Measurements from ENCODE around the gene KRT7.

KRT7 gene

DNA sequence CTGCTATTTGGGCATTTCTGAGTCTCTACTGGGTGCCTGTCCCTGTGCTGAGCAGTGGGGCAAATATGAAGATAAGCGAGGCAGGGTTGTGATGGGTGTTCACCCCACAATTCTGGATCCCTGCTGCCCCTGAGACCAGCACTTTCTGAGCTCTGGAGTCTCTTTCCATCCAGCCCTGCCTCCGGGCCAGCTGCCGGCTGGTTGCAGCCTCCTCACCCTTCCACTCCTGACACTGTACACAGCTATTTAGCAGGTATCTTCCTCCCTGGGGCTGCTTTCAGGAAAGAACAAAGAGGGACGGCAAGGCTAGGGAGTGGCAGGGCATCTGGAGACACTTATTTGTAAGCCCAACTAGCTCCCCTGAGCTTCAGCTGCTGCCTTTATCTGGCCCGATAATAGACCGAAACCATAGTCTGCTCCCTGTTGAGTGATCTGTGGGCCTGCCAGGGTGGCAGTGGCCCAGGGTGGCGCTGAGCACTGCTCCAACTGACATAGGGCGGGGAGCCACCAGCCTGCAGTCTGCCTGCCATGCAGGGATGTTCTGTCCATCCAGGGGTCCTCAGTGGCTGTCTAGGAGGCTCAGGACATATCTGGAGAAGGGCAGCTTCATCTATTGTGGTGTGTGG is 33.6 kb upstream of the KRT7 start:
- Histone ChIP-seq H3K9ac (ENCODE audit: low read depth in 1 of 2, low read length in 2 of 2) (no peak overlapping the region), H3K36me3 (ENCODE audit: control insufficient read depth in 2 of 2, insufficient read depth in 2 of 2, low read length in 2 of 2) (no peaks in the 10 kb centered on the region), H3K4me1 (ENCODE audit: control insufficient read depth in 2 of 2, insufficient read depth in 2 of 2, low read length in 2 of 2) (peaks cover 2 to 6% of the 10 kb centered on the region in 2 donors), H3K27me3 (ENCODE audit: control insufficient read depth in 2 of 2, insufficient read depth in 2 of 2, low read length in 2 of 2) (peaks cover 2 to 5% of the 10 kb centered on the region in 2 donors), H3K4me3 (ENCODE audit: low read length in 2 of 2) (no peak overlapping the region), H3K9me3 (ENCODE audit: control insufficient read depth in 2 of 2, low read length in 2 of 2) (no peaks in the 10 kb centered on the region), H3K27ac (ENCODE audit: low read depth in 2 of 2, low read length in 2 of 2) (no peak overlapping the region)

DNA sequence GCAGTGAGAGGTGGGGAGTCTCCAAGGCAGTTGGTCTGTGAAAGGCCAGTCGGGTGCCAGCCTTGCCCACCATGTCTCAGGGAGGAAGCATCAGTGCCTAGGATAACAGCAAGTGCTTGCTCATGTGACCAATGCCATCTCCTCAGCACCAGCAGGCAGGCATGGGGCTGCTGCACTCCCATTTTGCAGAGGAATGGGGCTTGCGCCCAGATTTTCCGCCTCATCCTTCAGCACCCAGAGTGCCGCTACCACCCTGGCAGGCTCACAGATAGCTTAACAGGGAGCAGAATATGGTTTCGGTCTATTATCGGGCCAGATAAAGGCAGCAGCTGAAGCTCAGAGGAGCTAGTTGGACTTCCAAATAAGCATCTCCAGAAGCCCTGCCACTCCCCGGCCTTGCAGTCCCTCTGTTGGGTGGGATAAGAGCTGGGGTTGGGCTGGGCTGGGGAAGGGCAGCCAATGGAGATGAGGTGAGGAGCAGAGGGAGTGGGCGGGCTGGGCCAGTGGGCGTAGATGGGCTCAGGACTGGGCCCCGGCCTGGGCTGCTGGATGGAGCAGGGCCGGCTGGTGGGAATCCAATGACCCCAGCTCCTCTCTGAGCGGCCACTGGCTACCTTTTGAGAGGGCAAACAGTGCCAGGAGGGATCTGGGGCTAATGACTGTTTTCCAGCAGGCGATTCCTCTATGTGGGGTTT is 32.8 kb upstream of the KRT7 start:
- Histone ChIP-seq H3K4me1 (ENCODE audit: control insufficient read depth in 2 of 2, insufficient read depth in 2 of 2, low read length in 2 of 2) (peaks cover 2 to 6% of the 10 kb centered on the region in 2 donors), H3K9ac (ENCODE audit: low read depth in 1 of 2, low read length in 2 of 2) (no peak overlapping the region), H3K4me3 (ENCODE audit: low read length in 2 of 2) (no peak overlapping the region), H3K27ac (ENCODE audit: low read depth in 2 of 2, low read length in 2 of 2) (no peak overlapping the region), H3K36me3 (ENCODE audit: control insufficient read depth in 2 of 2, insufficient read depth in 2 of 2, low read length in 2 of 2) (no peaks in the 10 kb centered on the region), H3K27me3 (ENCODE audit: control insufficient read depth in 2 of 2, insufficient read depth in 2 of 2, low read length in 2 of 2) (peaks cover 2 to 5% of the 10 kb centered on the region in 2 donors), H3K9me3 (ENCODE audit: control insufficient read depth in 2 of 2, low read length in 2 of 2) (no peaks in the 10 kb centered on the region)

- H3K4me3 ChIP-seq (ENCODE audit: low read length in 2 of 2): no peak overlapping the region
- H3K27ac ChIP-seq (ENCODE audit: low read depth in 2 of 2, low read length in 2 of 2): no peak overlapping the region
- H3K4me1 ChIP-seq (ENCODE audit: control insufficient read depth in 2 of 2, insufficient read depth in 2 of 2, low read length in 2 of 2): peaks cover 2 to 6% of the 10 kb centered on the region in 2 donors
- H3K36me3 ChIP-seq (ENCODE audit: control insufficient read depth in 2 of 2, insufficient read depth in 2 of 2, low read length in 2 of 2): no peaks in the 10 kb centered on the region
- no peak overlapping the region for H3K9ac ChIP-seq (ENCODE audit: low read depth in 1 of 2, low read length in 2 of 2)
- H3K27me3 ChIP-seq (ENCODE audit: control insufficient read depth in 2 of 2, insufficient read depth in 2 of 2, low read length in 2 of 2): peaks cover 2 to 5% of the 10 kb centered on the region in 2 donors
- H3K9me3 ChIP-seq (ENCODE audit: control insufficient read depth in 2 of 2, low read length in 2 of 2): no peaks in the 10 kb centered on the region
Observed at GRCh38 chr12:52200781-52201450, 32.1 kb upstream of the KRT7 start.

- H3K4me1 ChIP-seq (ENCODE audit: control insufficient read depth in 2 of 2, insufficient read depth in 2 of 2, low read length in 2 of 2): peaks cover 2 to 6% of the 10 kb centered on the region in 2 donors
Observed at GRCh38 chr12:52201451-52201839, 31.6 kb upstream of the KRT7 start.

GRCh38 chr12:52202361-52203078 is 30.5 kb upstream of the KRT7 start:
- H3K4me3 ChIP-seq (ENCODE audit: low read length in 2 of 2): no peak overlapping the region
- H3K9ac ChIP-seq (ENCODE audit: low read depth in 1 of 2, low read length in 2 of 2): no peak overlapping the region
- H3K36me3 ChIP-seq (ENCODE audit: control insufficient read depth in 2 of 2, insufficient read depth in 2 of 2, low read length in 2 of 2): no peaks in the 10 kb centered on the region
- peaks cover 2 to 6% of the 10 kb centered on the region in 2 donors for H3K4me1 ChIP-seq (ENCODE audit: control insufficient read depth in 2 of 2, insufficient read depth in 2 of 2, low read length in 2 of 2)
- no peaks in the 10 kb centered on the region for H3K9me3 ChIP-seq (ENCODE audit: control insufficient read depth in 2 of 2, low read length in 2 of 2)
- no peak overlapping the region for H3K27ac ChIP-seq (ENCODE audit: low read depth in 2 of 2, low read length in 2 of 2)
- peaks cover 2 to 5% of the 10 kb centered on the region in 2 donors for H3K27me3 ChIP-seq (ENCODE audit: control insufficient read depth in 2 of 2, insufficient read depth in 2 of 2, low read length in 2 of 2)

More at GRCh38 chr12:52201451-52201839, 31.6 kb upstream of the KRT7 start:
- Histone ChIP-seq H3K9ac (ENCODE audit: low read depth in 1 of 2, low read length in 2 of 2) (no peak overlapping the region), H3K9me3 (ENCODE audit: control insufficient read depth in 2 of 2, low read length in 2 of 2) (no peaks in the 10 kb centered on the region), H3K4me3 (ENCODE audit: low read length in 2 of 2) (no peak overlapping the region), H3K36me3 (ENCODE audit: control insufficient read depth in 2 of 2, insufficient read depth in 2 of 2, low read length in 2 of 2) (no peaks in the 10 kb centered on the region), H3K27ac (ENCODE audit: low read depth in 2 of 2, low read length in 2 of 2) (no peak overlapping the region), H3K27me3 (ENCODE audit: control insufficient read depth in 2 of 2, insufficient read depth in 2 of 2, low read length in 2 of 2) (peaks cover 2 to 5% of the 10 kb centered on the region in 2 donors)

- Histone ChIP-seq H3K9me3 (ENCODE audit: control insufficient read depth in 2 of 2, low read length in 2 of 2) (no peaks in the 10 kb centered on the region), H3K36me3 (ENCODE audit: control insufficient read depth in 2 of 2, insufficient read depth in 2 of 2, low read length in 2 of 2) (no peaks in the 10 kb centered on the region), H3K4me1 (ENCODE audit: control insufficient read depth in 2 of 2, insufficient read depth in 2 of 2, low read length in 2 of 2) (peaks cover 5 to 6% of the 10 kb centered on the region in 2 donors), H3K9ac (ENCODE audit: low read depth in 1 of 2, low read length in 2 of 2) (no peak overlapping the region), H3K4me3 (ENCODE audit: low read length in 2 of 2) (no peak overlapping the region), H3K27ac (ENCODE audit: low read depth in 2 of 2, low read length in 2 of 2) (no peak overlapping the region), H3K27me3 (ENCODE audit: control insufficient read depth in 2 of 2, insufficient read depth in 2 of 2, low read length in 2 of 2) (peaks cover 2 to 5% of the 10 kb centered on the region in 2 donors)
Observed at GRCh38 chr12:52203079-52203921, 29.7 kb upstream of the KRT7 start.

DNA sequence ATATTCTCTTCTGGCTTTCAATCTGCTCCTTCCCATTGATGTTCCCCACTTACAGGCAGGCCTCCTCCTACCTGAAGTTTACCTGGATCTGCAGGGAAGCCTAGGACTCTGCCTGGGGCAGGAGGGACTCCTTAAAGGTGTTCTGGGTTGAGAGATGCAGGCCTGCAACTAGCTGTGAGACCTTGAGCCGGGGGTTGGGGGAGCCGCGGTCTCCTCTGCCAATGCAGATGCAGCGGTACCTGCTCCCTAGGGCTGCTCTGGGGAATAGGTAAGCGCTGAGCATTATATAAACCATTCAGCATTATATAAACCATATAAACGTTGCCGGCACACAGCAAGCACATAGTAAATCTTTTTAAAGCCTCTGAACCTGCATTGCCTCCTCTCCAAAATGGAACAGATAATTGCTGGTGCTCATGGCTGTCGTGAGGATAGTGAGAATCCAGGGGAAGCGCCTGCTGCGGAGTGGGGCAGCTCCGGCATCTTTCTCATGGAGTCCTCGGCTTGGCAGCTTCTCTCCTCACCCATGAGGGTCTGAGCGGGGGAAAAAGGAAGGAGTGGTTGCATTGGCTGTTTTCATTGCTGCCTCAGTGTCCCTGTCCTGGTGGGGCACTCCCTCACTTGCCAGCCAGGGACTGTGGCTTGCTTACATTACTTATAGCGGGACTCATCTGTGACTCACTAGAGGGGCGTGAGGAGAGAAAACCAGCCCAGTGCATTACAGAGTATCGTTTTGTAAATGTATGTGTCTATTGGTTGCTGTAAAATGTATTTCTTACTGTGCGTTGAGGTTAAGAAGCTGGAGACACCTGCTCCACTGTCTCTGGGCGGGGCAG is 28.7 kb upstream of the KRT7 start:
- Histone ChIP-seq H3K36me3 (ENCODE audit: control insufficient read depth in 2 of 2, insufficient read depth in 2 of 2, low read length in 2 of 2) (no peaks in the 10 kb centered on the region), H3K4me1 (ENCODE audit: control insufficient read depth in 2 of 2, insufficient read depth in 2 of 2, low read length in 2 of 2) (peaks cover 5 to 6% of the 10 kb centered on the region in 2 donors), H3K9ac (ENCODE audit: low read depth in 1 of 2, low read length in 2 of 2) (no peak overlapping the region), H3K27ac (ENCODE audit: low read depth in 2 of 2, low read length in 2 of 2) (no peak overlapping the region), H3K27me3 (ENCODE audit: control insufficient read depth in 2 of 2, insufficient read depth in 2 of 2, low read length in 2 of 2) (peaks cover 2 to 5% of the 10 kb centered on the region in 2 donors), H3K9me3 (ENCODE audit: control insufficient read depth in 2 of 2, low read length in 2 of 2) (no peaks in the 10 kb centered on the region), H3K4me3 (ENCODE audit: low read length in 2 of 2) (no peak overlapping the region)

GRCh38 chr12:52204931-52205505 is 28.0 kb upstream of the KRT7 start:
- peaks cover 0 to 5% of the 10 kb centered on the region in 2 donors for H3K27me3 ChIP-seq (ENCODE audit: control insufficient read depth in 2 of 2, insufficient read depth in 2 of 2, low read length in 2 of 2)
- no peak overlapping the region for H3K9ac ChIP-seq (ENCODE audit: low read depth in 1 of 2, low read length in 2 of 2)
- H3K9me3 ChIP-seq (ENCODE audit: control insufficient read depth in 2 of 2, low read length in 2 of 2): no peaks in the 10 kb centered on the region
- H3K4me3 ChIP-seq (ENCODE audit: low read length in 2 of 2): no peak overlapping the region
- H3K36me3 ChIP-seq (ENCODE audit: control insufficient read depth in 2 of 2, insufficient read depth in 2 of 2, low read length in 2 of 2): no peaks in the 10 kb centered on the region
- H3K4me1 ChIP-seq (ENCODE audit: control insufficient read depth in 2 of 2, insufficient read depth in 2 of 2, low read length in 2 of 2): peaks cover 5 to 6% of the 10 kb centered on the region in 2 donors
- H3K27ac ChIP-seq (ENCODE audit: low read depth in 2 of 2, low read length in 2 of 2): no peak overlapping the region
